Glutamatergic neuron (in vitro differentiated cells): ENCODE results near the gene NAV2. TPM values are rescaled to one million over a fixed set of nuclear protein-coding genes. Genes with fewer than 3 reads are reported as not detected.

Source experiments
- DNase-seq: peaks from one replicate; pipeline ENCODE4 v3.0.0; 2022
- H3K27ac Mint-ChIP-seq: one replicate; pipeline ENCODE4 v1.8.0; 2020; ENCODE audit warnings: mild to moderate bottlenecking, mixed read lengths, inconsistent platforms; ENCODE audit not compliant: unreplicated experiment
- H3K27me3 Mint-ChIP-seq: one replicate; pipeline ENCODE4 v1.8.0; 2020; ENCODE audit warnings: mild to moderate bottlenecking, moderate library complexity, mixed read lengths, inconsistent platforms; ENCODE audit not compliant: unreplicated experiment
- H3K36me3 Mint-ChIP-seq: one replicate; pipeline ENCODE4 v1.8.0; 2020; ENCODE audit warnings: mild to moderate bottlenecking, mixed read lengths, inconsistent platforms; ENCODE audit not compliant: unreplicated experiment
- H3K4me1 Mint-ChIP-seq: one replicate; pipeline ENCODE4 v1.8.0; 2020; ENCODE audit warnings: mild to moderate bottlenecking, low read depth, mixed read lengths, inconsistent platforms; ENCODE audit not compliant: unreplicated experiment
- H3K4me3 Mint-ChIP-seq: one replicate; pipeline ENCODE4 v1.8.0; 2020; ENCODE audit warnings: mild to moderate bottlenecking, mixed read lengths, inconsistent platforms; ENCODE audit not compliant: unreplicated experiment
- H3K9me3 Mint-ChIP-seq: one replicate; pipeline ENCODE4 v1.8.0; 2020; ENCODE audit warnings: mild to moderate bottlenecking, moderate library complexity, mixed read lengths, inconsistent platforms; ENCODE audit not compliant: unreplicated experiment
- total RNA-seq: library from RNA; stranded (reverse); fragmentation: NEBNext Ultra II Directional; extraction: Animal tissue kit (Norgen Biotek cat#: 25700); gene quantifications from one replicate; pipeline ENCODE4 v1.2.1, GENCODE V29; 2021; ENCODE audit not compliant: unreplicated experiment
- TF ChIP-seq, protein P1 (sequence below): fragments of 200-600 bp; sonication (generic); IDR thresholded peaks from one replicate; pipeline ENCODE4 v1.5.0; 2021; ENCODE audit not compliant: partially characterized antibody, unreplicated experiment

Gene NAV2
- total RNA-seq, 1 donor from 2014 or later: 117 TPM

DNA sequence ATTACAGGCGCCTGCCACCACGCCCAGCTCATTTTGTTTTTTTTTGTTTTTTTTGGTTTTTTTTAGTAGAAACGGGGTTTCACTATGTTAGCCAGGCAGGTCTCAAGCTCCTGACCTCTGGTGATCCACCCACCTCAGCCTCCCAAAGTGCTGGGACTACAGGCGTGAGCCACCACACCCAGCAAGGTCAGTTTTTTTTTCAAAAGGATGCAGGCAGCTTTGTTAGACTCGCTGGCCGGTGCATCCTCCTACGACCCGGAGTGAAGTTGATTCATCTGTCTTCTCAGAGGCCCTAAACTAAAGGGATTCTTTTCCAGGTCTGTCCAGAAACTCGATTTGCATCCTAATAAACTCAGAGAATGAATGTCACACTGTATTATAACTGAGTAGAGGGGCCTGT is 265.3 kb downstream of the NAV2 start:
- Mint-ChIP-seq H3K4me3 (no peak overlapping the region), H3K27me3 (peaks cover 4% of the 10 kb centered on the region), H3K27ac (no peak overlapping the region), H3K36me3 (no peaks in the 10 kb centered on the region), H3K4me1 (peaks cover 5% of the 10 kb centered on the region), H3K9me3 (peaks cover 1% of the 10 kb centered on the region)
- TF ChIP-seq, protein P1, sequence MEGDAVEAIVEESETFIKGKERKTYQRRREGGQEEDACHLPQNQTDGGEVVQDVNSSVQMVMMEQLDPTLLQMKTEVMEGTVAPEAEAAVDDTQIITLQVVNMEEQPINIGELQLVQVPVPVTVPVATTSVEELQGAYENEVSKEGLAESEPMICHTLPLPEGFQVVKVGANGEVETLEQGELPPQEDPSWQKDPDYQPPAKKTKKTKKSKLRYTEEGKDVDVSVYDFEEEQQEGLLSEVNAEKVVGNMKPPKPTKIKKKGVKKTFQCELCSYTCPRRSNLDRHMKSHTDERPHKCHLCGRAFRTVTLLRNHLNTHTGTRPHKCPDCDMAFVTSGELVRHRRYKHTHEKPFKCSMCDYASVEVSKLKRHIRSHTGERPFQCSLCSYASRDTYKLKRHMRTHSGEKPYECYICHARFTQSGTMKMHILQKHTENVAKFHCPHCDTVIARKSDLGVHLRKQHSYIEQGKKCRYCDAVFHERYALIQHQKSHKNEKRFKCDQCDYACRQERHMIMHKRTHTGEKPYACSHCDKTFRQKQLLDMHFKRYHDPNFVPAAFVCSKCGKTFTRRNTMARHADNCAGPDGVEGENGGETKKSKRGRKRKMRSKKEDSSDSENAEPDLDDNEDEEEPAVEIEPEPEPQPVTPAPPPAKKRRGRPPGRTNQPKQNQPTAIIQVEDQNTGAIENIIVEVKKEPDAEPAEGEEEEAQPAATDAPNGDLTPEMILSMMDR: no peak
- no peak for DNase-seq

DNA sequence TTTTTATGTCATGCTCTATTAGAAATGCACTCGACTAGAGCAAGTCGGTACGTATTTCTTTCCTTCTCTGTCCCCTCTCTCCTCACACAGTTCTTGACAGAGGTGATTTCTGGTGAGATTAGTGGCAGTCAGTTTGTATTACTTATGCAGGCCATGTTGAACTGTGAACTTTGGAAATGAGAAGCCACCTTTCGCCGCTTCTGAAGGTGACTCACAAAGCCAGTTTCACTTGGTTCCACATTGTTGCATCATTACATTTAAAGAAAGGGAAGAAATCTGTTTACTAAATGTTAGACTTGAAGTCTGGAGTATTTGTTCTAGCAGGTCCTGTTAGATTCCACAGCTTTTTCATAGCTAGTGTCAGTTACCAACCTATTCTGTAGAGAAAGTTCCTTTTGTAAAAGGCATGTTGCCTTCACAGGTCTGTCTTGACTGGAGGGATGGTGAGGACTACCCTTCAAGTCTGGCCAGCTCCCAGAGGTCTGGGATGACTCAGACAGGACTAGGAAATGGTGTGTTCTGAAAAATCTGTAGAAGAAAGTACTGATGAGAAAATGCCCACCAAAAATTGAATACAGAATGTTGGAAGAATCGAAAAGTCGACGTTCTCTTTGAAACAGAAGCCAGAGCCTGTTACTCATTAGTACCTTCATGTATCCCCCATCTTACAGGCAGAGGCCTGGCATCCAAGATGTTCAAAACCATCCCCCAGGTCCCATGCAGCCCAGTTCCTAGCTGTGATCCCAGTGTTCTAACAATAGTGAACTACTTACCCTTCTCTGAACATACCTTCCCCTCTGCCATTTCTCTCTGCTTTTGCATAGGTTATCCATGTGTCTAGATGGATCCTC is 266.3 kb downstream of the NAV2 start:
- Mint-ChIP-seq H3K9me3 (peaks cover 1% of the 10 kb centered on the region), H3K4me3 (no peak overlapping the region), H3K27ac (no peak overlapping the region), H3K4me1 (peaks cover 2% of the 10 kb centered on the region), H3K27me3 (peaks cover 4% of the 10 kb centered on the region), H3K36me3 (no peaks in the 10 kb centered on the region)
- TF ChIP-seq, protein P1: no peak
- DNase-seq: no peak

DNA sequence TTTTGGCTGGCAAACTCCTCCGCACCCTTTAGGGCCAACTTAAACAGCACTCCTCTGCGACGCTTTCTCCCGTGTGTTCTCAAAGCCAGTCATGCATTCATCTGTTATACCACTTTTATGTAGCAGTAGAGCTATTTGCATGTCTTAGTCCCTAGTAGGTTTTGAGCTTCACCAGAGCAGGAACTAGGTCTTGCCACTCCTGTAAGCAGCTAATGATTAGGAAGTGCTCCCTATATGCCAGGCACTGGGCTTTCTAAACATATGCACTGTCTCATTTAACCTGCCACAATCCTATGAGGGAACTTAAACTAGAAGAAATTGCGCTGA is 266.8 kb downstream of the NAV2 start:
- Mint-ChIP-seq H3K4me3 (no peak overlapping the region), H3K27me3 (peaks cover 3% of the 10 kb centered on the region), H3K4me1 (peaks cover 2% of the 10 kb centered on the region), H3K27ac (no peak overlapping the region), H3K9me3 (peaks cover 1% of the 10 kb centered on the region), H3K36me3 (no peaks in the 10 kb centered on the region)
- TF ChIP-seq, protein P1: no peak
- no peak for DNase-seq

DNA sequence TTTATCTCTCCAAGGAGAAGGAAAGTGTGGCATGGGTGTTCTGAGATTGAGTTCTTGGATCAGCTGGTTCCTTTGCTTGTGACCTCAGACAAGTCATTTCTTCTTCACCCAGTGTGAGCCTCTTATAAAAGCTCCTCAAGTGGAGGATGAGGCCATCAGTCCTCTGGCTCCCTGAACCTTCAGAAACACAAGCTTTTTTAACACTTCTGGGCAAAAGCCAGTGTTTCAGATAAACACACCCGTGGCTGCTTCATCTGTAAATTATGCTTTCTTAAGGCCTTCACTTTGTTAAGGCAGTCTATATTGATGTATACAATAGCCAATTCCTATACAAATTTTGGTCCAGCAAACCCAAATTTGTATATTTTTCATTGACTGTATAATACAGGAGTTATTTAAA is 267.8 kb downstream of the NAV2 start:
- H3K36me3 Mint-ChIP-seq: no peaks in the 10 kb centered on the region

More for the DNA sequence above, 267.8 kb downstream of the NAV2 start:
- H3K9me3 Mint-ChIP-seq: peaks cover 1% of the 10 kb centered on the region
- TF ChIP-seq, protein P1: no peak
- peaks cover 2% of the 10 kb centered on the region for H3K4me1 Mint-ChIP-seq
- DNase-seq: no peak
- no peak overlapping the region for H3K27ac Mint-ChIP-seq
- H3K4me3 Mint-ChIP-seq: no peak overlapping the region
- peaks cover 2% of the 10 kb centered on the region for H3K27me3 Mint-ChIP-seq
